ENCODE data around the gene RGL2.
"Not testable (repeated sequence)": the region's sequence is repeated elsewhere in the genome, so short reads cannot be mapped to it uniquely, and the experiment has no call there.

Gene RGL2

GRCh38 chr6:33275795-33276580 is 22.8 kb downstream of the RGL2 start:
- not testable (repeated sequence) for DNase-seq

GRCh38 chr6:33273924-33274902 is 24.5 kb downstream of the RGL2 start:
- no peak for DNase-seq

- DNase-seq, result no peak
Measured at GRCh38 chr6:33273129-33273923, 25.4 kb downstream of the RGL2 start.

- DNase-seq, result no peak
Measured at GRCh38 chr6:33272275-33273128, 26.2 kb downstream of the RGL2 start.

- DNase-seq, result peak; percentile 58 to 98 (median 92)
Measured at GRCh38 chr6:33271468-33272274, 27.1 kb downstream of the RGL2 start, which contains the start of the genes RPS18 and VPS52. Gene RPS18, plus strand, starts transcription at chr6:33272075. Its CDS starts 45 bp downstream, at chr6:33272120. Gene VPS52, minus strand, starts transcription at chr6:33271876. Its CDS starts 201 bp downstream, at chr6:33271675.

- DNase-seq, result no peak
Measured at GRCh38 chr6:33271117-33271467, 27.6 kb downstream of the RGL2 start.

- DNase-seq, result no peak
Measured at GRCh38 chr6:33264015-33264414, 34.7 kb downstream of the RGL2 start.

- not testable (repeated sequence) for DNase-seq
Measured at GRCh38 chr6:33262490-33262889, 36.3 kb downstream of the RGL2 start.

- DNase-seq, result no peak
Measured at GRCh38 chr6:33259032-33259431, 39.7 kb downstream of the RGL2 start.

- no peak for DNase-seq
Measured at GRCh38 chr6:33254591-33254990, 44.2 kb downstream of the RGL2 start.

GRCh38 chr6:33252759-33253158 is 46.0 kb downstream of the RGL2 start:
- DNase-seq, result no peak

- no peak for DNase-seq
Measured at GRCh38 chr6:33251395-33252012, 47.2 kb downstream of the RGL2 start.

- no peak for DNase-seq
Measured at GRCh38 chr6:33250731-33251130, 48.0 kb downstream of the RGL2 start.

- peak in 3 of 58 donors; percentile 12 to 36 (median 21) for DNase-seq
Measured at GRCh38 chr6:33249732-33250630, 48.8 kb downstream of the RGL2 start.

- peak; percentile 60 to 99 (median 96) for DNase-seq
Measured at GRCh38 chr6:33248932-33249731, 49.6 kb downstream of the RGL2 start.

GRCh38 chr6:33248643-33248931 is 50.2 kb downstream of the RGL2 start:
- peak in 13 of 58 donors; percentile 46 to 80 (median 69) for DNase-seq
